ENCODE data around the gene MRPS18A. TPM values are rescaled to one million over a fixed set of nuclear protein-coding genes. Genes with fewer than 3 reads are reported as not detected.

MRPS18A gene
- total RNA-seq: 100 to 1,000 TPM in 1 of 9 donors, 10 to 100 TPM in 8; 47.8 to 119 (median 52.9) TPM
- 10 to 100 TPM; 24.8 to 75.1 (median 33.1) TPM for polyA plus RNA-seq
- long read RNA-seq, donor 1, transcript MRPS18A-202 (6 exons, 1,062 nt): major isoform, 62 of 62 reads
- long read RNA-seq, donor 1, partial matches to known transcripts: 0 of 62 reads
- long read RNA-seq, donor 1, other reads (novel, unspliced or antisense): 0 of 62 reads
- long read RNA-seq, donor 2, transcript MRPS18A-202 (6 exons, 1,062 nt): major isoform, 39 of 42 reads
- long read RNA-seq, donor 2, partial matches to known transcripts: 0 of 42 reads
- long read RNA-seq, donor 2, other reads (novel, unspliced or antisense): 0 of 42 reads
- long read RNA-seq, donor 3, transcript MRPS18A-202 (6 exons, 1,062 nt): major isoform, 36 of 37 reads
- long read RNA-seq, donor 3, partial matches to known transcripts: 0 of 37 reads
- long read RNA-seq, donor 3, other reads (novel, unspliced or antisense): 0 of 37 reads
- long read RNA-seq, donor 4, transcript MRPS18A-202 (6 exons, 1,062 nt): major isoform, 61 of 65 reads
- long read RNA-seq, donor 4, partial matches to known transcripts: 0 of 65 reads
- long read RNA-seq, donor 4, other reads (novel, unspliced or antisense): 3 of 65 reads
- long read RNA-seq, donor 5, transcript MRPS18A-202 (6 exons, 1,062 nt): major isoform, 81 of 95 reads
- long read RNA-seq, donor 5, partial matches to known transcripts: 2 of 95 reads
- long read RNA-seq, donor 5, other reads (novel, unspliced or antisense): 11 of 95 reads
- long read RNA-seq, donor 6, transcript MRPS18A-202 (6 exons, 1,062 nt): major isoform, 32 of 37 reads
- long read RNA-seq, donor 6, partial matches to known transcripts: 2 of 37 reads
- long read RNA-seq, donor 6, other reads (novel, unspliced or antisense): 1 of 37 reads
- long read RNA-seq, donor 7, transcript MRPS18A-202 (6 exons, 1,062 nt): major isoform, 26 of 27 reads
- long read RNA-seq, donor 7, partial matches to known transcripts: 0 of 27 reads
- long read RNA-seq, donor 7, other reads (novel, unspliced or antisense): 0 of 27 reads
- long read RNA-seq, donor 8, transcript MRPS18A-202 (6 exons, 1,062 nt): major isoform, 55 of 55 reads
- long read RNA-seq, donor 8, partial matches to known transcripts: 0 of 55 reads
- long read RNA-seq, donor 8, other reads (novel, unspliced or antisense): 0 of 55 reads
- long read RNA-seq, donor 9, transcript MRPS18A-202 (6 exons, 1,062 nt): major isoform, 36 of 36 reads
- long read RNA-seq, donor 9, partial matches to known transcripts: 0 of 36 reads
- long read RNA-seq, donor 9, other reads (novel, unspliced or antisense): 0 of 36 reads
- long read RNA-seq, donor 10, transcript MRPS18A-202 (6 exons, 1,062 nt): major isoform, 29 of 30 reads
- long read RNA-seq, donor 10, partial matches to known transcripts: 0 of 30 reads
- long read RNA-seq, donor 10, other reads (novel, unspliced or antisense): 0 of 30 reads

DNA sequence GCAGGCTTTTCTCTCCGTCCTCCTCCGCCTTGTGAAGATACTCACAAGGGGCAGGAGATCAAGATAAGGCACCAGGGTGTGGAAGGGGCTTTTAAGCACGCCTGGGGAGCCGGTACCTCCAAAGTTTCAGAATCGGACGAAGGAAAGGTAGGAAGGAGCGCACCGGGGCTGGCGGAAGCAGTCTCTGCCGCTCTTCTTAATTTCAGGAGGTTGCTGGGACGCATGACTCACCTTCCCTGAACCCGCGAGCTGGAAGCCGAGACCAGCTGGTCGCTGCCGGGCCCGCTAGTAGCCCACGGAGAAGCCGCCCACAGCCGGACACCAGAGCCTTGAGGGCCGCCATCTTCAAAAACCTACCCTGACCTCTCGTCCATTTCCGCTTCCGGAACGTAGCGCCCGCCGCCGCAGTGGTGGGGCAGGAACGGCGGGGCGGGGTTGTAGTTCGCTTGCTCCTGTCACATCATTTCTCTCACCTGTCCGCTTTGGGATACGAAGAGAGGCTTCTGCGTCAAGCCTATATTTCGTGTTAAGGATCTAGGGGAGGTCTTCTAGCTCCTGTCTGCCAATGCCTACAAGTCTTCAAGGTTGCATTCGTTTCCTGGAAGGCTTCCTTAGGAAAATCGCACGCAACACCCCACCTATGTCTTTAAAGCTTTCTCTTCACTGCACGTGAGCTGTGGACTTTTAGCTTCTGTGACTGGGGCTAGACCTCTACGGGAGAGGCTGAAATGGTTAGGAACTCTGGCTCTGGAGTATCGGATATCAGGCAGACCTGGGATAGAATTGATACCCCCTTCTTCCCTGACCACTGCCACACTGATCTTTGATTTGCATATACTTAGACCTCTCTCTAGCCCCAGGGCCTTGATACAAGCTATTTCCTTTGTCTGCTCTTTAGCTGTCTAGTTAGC lies at the start of gene MRPS18A:
MRPS18A (minus strand) TSS at position 355 of the 911 bp plus-strand sequence; CDS start at position 343, 12 bp downstream.
- Histone ChIP-seq H3K4me1 (replicated peaks in 1 of 2) (peaks cover 7 to 19% of the 10 kb centered on the region in 2 donors), H3K9me3 (replicated peaks in 1 of 3) (no peaks in the 10 kb centered on the region), H3K36me3 (replicated peaks in 1 of 2) (no peaks in the 10 kb centered on the region), H3K27me3 (no peaks in the 10 kb centered on the region), H3K4me3 (peak within 1 kb of the TSS; percentile 30 to 98 (median 64)), H3K27ac (peak within 1 kb of the TSS in 4 of 5 donors; percentile 48 to 81 (median 74))
- intact Hi-C loops (cut with DNase I): no loop called here
- DNase-seq: peak; percentile 75 to 87 (median 82)
- TF ChIP-seq POLR2A (IDR thresholded peaks at IDR 0.05): peak in 1 of 2 donors; percentile 56
- TF ChIP-seq, protein P1, sequence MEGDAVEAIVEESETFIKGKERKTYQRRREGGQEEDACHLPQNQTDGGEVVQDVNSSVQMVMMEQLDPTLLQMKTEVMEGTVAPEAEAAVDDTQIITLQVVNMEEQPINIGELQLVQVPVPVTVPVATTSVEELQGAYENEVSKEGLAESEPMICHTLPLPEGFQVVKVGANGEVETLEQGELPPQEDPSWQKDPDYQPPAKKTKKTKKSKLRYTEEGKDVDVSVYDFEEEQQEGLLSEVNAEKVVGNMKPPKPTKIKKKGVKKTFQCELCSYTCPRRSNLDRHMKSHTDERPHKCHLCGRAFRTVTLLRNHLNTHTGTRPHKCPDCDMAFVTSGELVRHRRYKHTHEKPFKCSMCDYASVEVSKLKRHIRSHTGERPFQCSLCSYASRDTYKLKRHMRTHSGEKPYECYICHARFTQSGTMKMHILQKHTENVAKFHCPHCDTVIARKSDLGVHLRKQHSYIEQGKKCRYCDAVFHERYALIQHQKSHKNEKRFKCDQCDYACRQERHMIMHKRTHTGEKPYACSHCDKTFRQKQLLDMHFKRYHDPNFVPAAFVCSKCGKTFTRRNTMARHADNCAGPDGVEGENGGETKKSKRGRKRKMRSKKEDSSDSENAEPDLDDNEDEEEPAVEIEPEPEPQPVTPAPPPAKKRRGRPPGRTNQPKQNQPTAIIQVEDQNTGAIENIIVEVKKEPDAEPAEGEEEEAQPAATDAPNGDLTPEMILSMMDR (IDR thresholded peaks at IDR 0.05): no peak
- WGBS, 4 donors: 0 to 9% (median 5%) methylated on average over 27 to 43 of the region's 43 CpGs

DNA sequence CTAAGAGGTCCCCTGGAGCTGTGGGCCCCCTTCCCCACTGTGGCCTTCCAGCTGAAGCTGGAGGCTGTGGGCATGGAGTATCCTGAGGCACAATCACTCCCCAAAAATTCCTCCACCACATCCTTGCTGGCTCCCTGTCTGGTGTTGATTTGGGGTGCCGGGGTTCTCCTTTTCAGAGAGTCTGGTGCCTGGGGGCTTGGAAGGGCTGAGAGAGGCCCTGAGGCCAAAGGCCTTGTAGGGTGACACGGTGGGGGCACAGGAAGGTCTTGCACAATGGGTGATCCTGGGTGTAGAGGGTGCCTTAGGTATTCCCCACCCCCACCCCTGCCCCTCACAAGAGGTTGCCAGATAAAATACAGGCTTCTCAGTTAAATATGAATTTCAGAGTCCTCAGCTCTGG lies 49.3 kb upstream of the MRPS18A start:
- Histone ChIP-seq H3K4me3 (no peak overlapping the region), H3K4me1 (replicated peaks in 1 of 2) (no peaks in the 10 kb centered on the region), H3K9me3 (replicated peaks in 1 of 3) (no peaks in the 10 kb centered on the region), H3K27me3 (no peaks in the 10 kb centered on the region), H3K36me3 (replicated peaks in 1 of 2) (no peaks in the 10 kb centered on the region), H3K27ac (no peak overlapping the region)
- intact Hi-C loops (cut with DNase I): no loop called here
- TF ChIP-seq, protein P1 (IDR thresholded peaks at IDR 0.05): no peak
- TF ChIP-seq POLR2A (IDR thresholded peaks at IDR 0.05): no peak
- peak in 1 of 7 donors; percentile 5 for DNase-seq
- WGBS, 4 donors: 86 to 100% (median 90%) methylated on average over 1 to 2 of the region's 2 CpGs

DNA sequence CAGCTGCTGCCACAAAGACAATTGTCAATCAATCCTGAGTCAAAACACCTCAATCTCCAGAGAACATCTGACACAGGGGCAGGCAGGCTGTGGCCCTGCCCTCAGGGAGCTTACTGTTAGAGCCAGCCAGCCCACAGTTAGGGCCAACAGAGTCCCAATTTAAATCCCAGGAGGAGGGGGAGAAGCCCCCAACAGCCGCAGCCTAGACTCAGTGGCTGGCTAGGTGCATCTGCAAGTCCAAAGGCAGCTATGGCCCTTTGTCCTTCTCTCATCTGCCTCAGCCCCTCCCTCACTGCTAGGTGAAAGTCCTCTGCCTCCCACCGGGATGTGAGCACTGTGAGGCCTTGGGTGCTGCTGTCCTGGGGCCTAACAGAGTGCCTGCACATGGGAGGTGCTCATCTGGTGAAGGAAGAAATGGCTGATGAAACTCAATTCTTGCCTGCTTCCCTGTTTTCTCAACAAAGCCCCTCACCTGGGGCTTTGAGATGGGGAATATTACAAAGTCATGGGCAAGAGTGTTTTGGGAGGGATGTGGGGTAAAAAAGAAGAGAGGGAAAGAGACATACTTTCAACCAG lies 48.7 kb upstream of the MRPS18A start:
- no peaks in the 10 kb centered on the region for H3K36me3 ChIP-seq (replicated peaks in 1 of 2)
- H3K4me1 ChIP-seq (replicated peaks in 1 of 2): no peaks in the 10 kb centered on the region
- no peak overlapping the region for H3K27ac ChIP-seq
- no peak for TF ChIP-seq POLR2A (IDR thresholded peaks at IDR 0.05)
- TF ChIP-seq, protein P1 (IDR thresholded peaks at IDR 0.05): no peak
- 91 to 94% (median 94%) methylated on average over 2 of the region's 2 CpGs; no CpG with 5 or more reads in 1 of the 4 donors for WGBS, 4 donors
- H3K9me3 ChIP-seq (replicated peaks in 1 of 3): peaks cover 0 to under 1% (median 0%) of the 10 kb centered on the region in 3 donors
- peak in 1 of 7 donors; percentile 5 for DNase-seq
- intact Hi-C loops (cut with DNase I): no loop called here
- no peak overlapping the region for H3K4me3 ChIP-seq
- no peaks in the 10 kb centered on the region for H3K27me3 ChIP-seq
